MM.1S (cell line): ENCODE measurements around the gene SERBP1.

Experiments used
- DNase-seq: peaks from one replicate; pipeline ENCODE4 v3.0.0-alpha.2; 2015
- H2AFZ ChIP-seq: fragments of 300-600 bp; sonication (generic); 2 replicates; pipeline ENCODE4 v1.6.0; 2016; ENCODE audit warnings: antibody characterized with exemption, low read length
- H3F3A ChIP-seq: fragments of 300-600 bp; sonication (generic); 2 replicates; pipeline ENCODE4 v1.6.1; 2016; ENCODE audit warnings: mild to moderate bottlenecking, antibody characterized with exemption, low read length, moderate library complexity, mixed read lengths; ENCODE audit not compliant: insufficient read depth
- H3K27ac ChIP-seq: fragments of 300-600 bp; sonication (generic); 2 replicates; pipeline ENCODE4 v1.5.1; 2016; ENCODE audit warnings: mild to moderate bottlenecking, low read length
- H3K27me3 ChIP-seq: fragments of 300-600 bp; sonication (generic); replicated peaks from 2 replicates; pipeline ENCODE4 v1.6.0; 2016; ENCODE audit warnings: low read length; ENCODE audit not compliant: insufficient read depth
- H3K36me3 ChIP-seq: fragments of 300-600 bp; sonication (generic); replicated peaks from 2 replicates; pipeline ENCODE4 v1.6.1; 2016; ENCODE audit warnings: mild to moderate bottlenecking, low read length, mixed read lengths; ENCODE audit not compliant: insufficient read depth
- H3K4me1 ChIP-seq: fragments of 300-600 bp; sonication (generic); 2 replicates; pipeline ENCODE4 v1.6.1; 2016; ENCODE audit warnings: low read length, mixed read lengths
- H3K4me2 ChIP-seq: fragments of 300-600 bp; sonication (generic); 2 replicates; pipeline ENCODE4 v1.6.0; 2016; ENCODE audit warnings: low read depth, low read length
- H3K4me3 ChIP-seq: fragments of 300-600 bp; sonication (generic); 2 replicates; pipeline ENCODE4 v1.5.1; 2016; ENCODE audit warnings: low read length, mixed read lengths
- H3K79me2 ChIP-seq: fragments of 300-600 bp; sonication (generic); 2 replicates; pipeline ENCODE4 v1.6.1; 2016; ENCODE audit warnings: mixed run types, low read length, mixed read lengths
- H3K9ac ChIP-seq: fragments of 300-600 bp; sonication (generic); 2 replicates; pipeline ENCODE4 v1.6.1; 2016; ENCODE audit warnings: low read length, mixed read lengths
- H3K9me2 ChIP-seq: fragments of 300-600 bp; sonication (generic); replicated peaks from 2 replicates; pipeline ENCODE4 v1.6.1; 2016; ENCODE audit warnings: mild to moderate bottlenecking, low read length, mixed read lengths; ENCODE audit not compliant: insufficient read depth
- H3K9me3 ChIP-seq: fragments of 300-600 bp; sonication (generic); replicated peaks from 2 replicates; pipeline ENCODE4 v1.6.1; 2016; ENCODE audit warnings: mild to moderate bottlenecking, low read length, mixed read lengths; ENCODE audit not compliant: insufficient read depth
- H4K20me1 ChIP-seq: fragments of 300-600 bp; sonication (generic); 2 replicates; pipeline ENCODE4 v1.6.1; 2016; ENCODE audit warnings: mild to moderate bottlenecking, low read length, moderate library complexity, mixed read lengths; ENCODE audit not compliant: insufficient read depth
- CTCF ChIP-seq: fragments of 300-600 bp; sonication (generic); IDR thresholded peaks from 2 replicates; pipeline ENCODE4 v1.5.1; 2016; ENCODE audit warnings: antibody characterized with exemption, low read length, mixed read lengths
- EZH2 ChIP-seq: fragments of 300-600 bp; sonication (generic); optimal IDR thresholded peaks from 2 replicates; pipeline ENCODE3; 2017; ENCODE audit warnings: low read depth, mild to moderate bottlenecking, antibody characterized with exemption, low read length, mixed read lengths
- EZH2phosphoT487 ChIP-seq: fragments of 300-600 bp; sonication (generic); IDR thresholded peaks from 2 replicates; pipeline ENCODE4 v1.6.1; 2018; ENCODE audit warnings: antibody characterized with exemption, low read length

Gene SERBP1

GRCh38 chr1:67430358-67431155 lies at the start of gene SERBP1:
Gene SERBP1, minus strand, starts transcription at chr1:67430402. Its CDS starts 102 bp downstream, at chr1:67430300.
- TF ChIP-seq EZH2 = no peak
- no peak for TF ChIP-seq EZH2phosphoT487
- TF ChIP-seq CTCF = no peak

GRCh38 chr1:67479146-67479891 lies 49.1 kb upstream of the SERBP1 start:
- H3F3A ChIP-seq = no peaks in the 10 kb centered on the region
- H3K4me3 ChIP-seq = no peak overlapping the region
- TF ChIP-seq EZH2phosphoT487 = no peak
- H4K20me1 ChIP-seq = no peaks in the 10 kb centered on the region
- 0 out of 2 replicates have a peak, but pooled peaks cover 3% of the 10 kb centered on the region for H3K4me1 ChIP-seq
- no peaks in the 10 kb centered on the region for H3K9me2 ChIP-seq
- H3K79me2 ChIP-seq = no peaks in the 10 kb centered on the region
- no peaks in the 10 kb centered on the region for H3K36me3 ChIP-seq
- H3K9me3 ChIP-seq = no peaks in the 10 kb centered on the region
- no peaks in the 10 kb centered on the region for H3K27me3 ChIP-seq
- H3K4me2 ChIP-seq = peak overlapping the region; percentile 6; the same call in 1 of the 2 replicates
- no peak overlapping the region for H3K27ac ChIP-seq
- no peak for DNase-seq
- H3K9ac ChIP-seq = no peak overlapping the region
- peak overlapping the region; percentile 70 for H2AFZ ChIP-seq

More at GRCh38 chr1:67430358-67431155, at the start of gene SERBP1:
- Histone ChIP-seq H3K9ac (peak within 1 kb of the TSS; percentile 95), H3K4me2 (peak within 1 kb of the TSS; percentile 79), H3K9me3 (no peaks in the 10 kb centered on the region), H3K27me3 (no peaks in the 10 kb centered on the region), H3K9me2 (no peaks in the 10 kb centered on the region), H3F3A (peaks cover 22% of the 10 kb centered on the region), H3K4me1 (peaks cover 28% of the 10 kb centered on the region), H4K20me1 (peaks cover 35% of the 10 kb centered on the region), H3K27ac (peak within 1 kb of the TSS; percentile 94), H3K36me3 (peaks cover 3% of the 10 kb centered on the region; the same call in 1 of the 2 replicates), H3K4me3 (peak within 1 kb of the TSS; percentile 98), H2AFZ (peak within 1 kb of the TSS; percentile 84), H3K79me2 (peaks cover 55% of the 10 kb centered on the region)
- DNase-seq = peak; percentile 99

- Histone ChIP-seq H3K4me1 (0 out of 2 replicates have a peak, but pooled peaks cover 3% of the 10 kb centered on the region), H3K4me3 (no peak overlapping the region), H3K4me2 (no peak overlapping the region), H3K27ac (no peak overlapping the region), H3K9me3 (no peaks in the 10 kb centered on the region), H3K27me3 (no peaks in the 10 kb centered on the region), H3F3A (no peaks in the 10 kb centered on the region), H3K36me3 (no peaks in the 10 kb centered on the region), H3K9ac (no peak overlapping the region), H2AFZ (no peak overlapping the region), H3K79me2 (no peaks in the 10 kb centered on the region), H4K20me1 (no peaks in the 10 kb centered on the region), H3K9me2 (no peaks in the 10 kb centered on the region)
- no peak for TF ChIP-seq EZH2phosphoT487
- no peak for TF ChIP-seq CTCF
- TF ChIP-seq EZH2 = no peak
- no peak for DNase-seq
Measured at GRCh38 chr1:67476906-67477305, 46.7 kb upstream of the SERBP1 start.
